ENCODE measurements around the gene BOLA1.

GRCh38 chr1:149949911-149950310 lies 50.5 kb downstream of the BOLA1 start:
- TF ChIP-seq ELF1 (IDR thresholded peaks at IDR 0.05; ENCODE audit: borderline replicate concordance, low read depth) (no peak), POLR2AphosphoS5 (IDR thresholded peaks at IDR 0.05; ENCODE audit: low read depth, low read length) (no peak), TCF7L2 (IDR thresholded peaks at IDR 0.05; ENCODE audit: borderline replicate concordance, extremely low read depth, insufficient read depth, insufficient read length) (no peak)

Data from HCT116 (cell line).